HepG2 (cell line): ENCODE data around the gene ZBTB20. TPM values are rescaled to one million over a fixed set of nuclear protein-coding genes. Genes with fewer than 3 reads are reported as not detected.

Experiments
- ARHGAP35 ChIP-seq: sonication (generic); formaldehyde crosslinking; IDR thresholded peaks from 2 replicates; pipeline ENCODE4 v1.9.0; 2022; ENCODE audit warnings: mild to moderate bottlenecking, inconsistent platforms, moderate library complexity, missing genetic modification reagents, borderline replicate concordance
- FOXM1 ChIP-seq: sonication (generic); formaldehyde crosslinking; IDR thresholded peaks from 2 replicates; pipeline ENCODE4 v1.5.0; 2020; ENCODE audit warnings: missing genetic modification reagents
- JUND ChIP-seq: sonication (generic); formaldehyde crosslinking; IDR thresholded peaks from 2 replicates; pipeline ENCODE4 v1.8.0; 2022; ENCODE audit warnings: mild to moderate bottlenecking, missing genetic modification reagents
- NR2F2 ChIP-seq: IDR thresholded peaks from 2 replicates; pipeline ENCODE4 v1.6.1; 2012; ENCODE audit warnings: low read depth, inconsistent platforms, borderline replicate concordance
- PHF21A ChIP-seq: sonication (generic); formaldehyde crosslinking; IDR thresholded peaks from 2 replicates; pipeline ENCODE4 v1.5.0; 2020; ENCODE audit warnings: mild to moderate bottlenecking, missing genetic modification reagents
- PRMT3 ChIP-seq: sonication (generic); formaldehyde crosslinking; IDR thresholded peaks from 2 replicates; pipeline ENCODE4 v1.8.1; 2022; ENCODE audit warnings: low read depth, mild to moderate bottlenecking, moderate library complexity, missing genetic modification reagents, borderline replicate concordance
- RXRB ChIP-seq: IDR thresholded peaks from 2 replicates; pipeline ENCODE4 v1.6.1; 2016; ENCODE audit warnings: borderline replicate concordance, missing genetic modification reagents, missing compliant biosample characterization
- STAG1 ChIP-seq: sonication (generic); formaldehyde crosslinking; IDR thresholded peaks from 2 replicates; pipeline ENCODE4 v1.4.0; 2020; ENCODE audit warnings: missing genetic modification reagents
- TBX2 ChIP-seq: sonication (generic); formaldehyde crosslinking; IDR thresholded peaks from 2 replicates; pipeline ENCODE4 v1.5.0; 2020; ENCODE audit warnings: missing genetic modification reagents, mild to moderate bottlenecking, borderline replicate concordance
- ZNF616 ChIP-seq: sonication (generic); formaldehyde crosslinking; IDR thresholded peaks from 2 replicates; pipeline ENCODE4 v1.5.0; 2020; ENCODE audit warnings: low read depth, mild to moderate bottlenecking, missing genetic modification reagents
- ZNF891 ChIP-seq: sonication (generic); formaldehyde crosslinking; IDR thresholded peaks from 2 replicates; pipeline ENCODE4 v1.5.0; 2020; ENCODE audit warnings: mild to moderate bottlenecking, missing genetic modification reagents
- polyA plus RNA-seq, 8 experiments: library from polyadenylated mRNA; depleted of rRNA in 3 of 8; stranded (reverse) in 7 of 8; unstranded in 1 of 8; fragments of >200 nt; fragmentation: Illumina TruSeq in 4 of 8; extraction: Trizol in 4 of 8; gene quantifications; 2 replicates each; pipeline versions ENCODE4 v1.2.1 to v1.2.3, GENCODE V29; 2011 to 2016; ENCODE audit warnings: low read depth in 4 of 8, missing spikeins in 1 of 8, mixed read lengths in 1 of 8; ENCODE audit not compliant: insufficient read depth in 1 of 8
- total RNA-seq, 5 experiments: library from RNA; depleted of rRNA; stranded (reverse); fragments of >200 nt; fragmentation: Illumina TruSeq; extraction: Trizol; gene quantifications; 2 replicates each; pipeline ENCODE4 v1.2.3, GENCODE V29; 2016; ENCODE audit warnings: low read depth in 1 of 5
- TF ChIP-seq, protein P1 (sequence below): sonication (generic); formaldehyde crosslinking; IDR thresholded peaks from 2 replicates; pipeline ENCODE4 v1.4.0; 2020; ENCODE audit warnings: missing genetic modification reagents
- TF ChIP-seq, protein P2 (sequence below): sonication (generic); formaldehyde crosslinking; IDR thresholded peaks from 2 replicates; pipeline ENCODE4 v1.4.0; 2020; ENCODE audit warnings: missing genetic modification reagents
- TF ChIP-seq, protein P3 (sequence below): sonication (generic); formaldehyde crosslinking; IDR thresholded peaks from 2 replicates; pipeline ENCODE4 v1.4.0; 2020; ENCODE audit warnings: missing genetic modification reagents, mild to moderate bottlenecking, borderline replicate concordance
- TF ChIP-seq, protein P4 (sequence below): sonication (generic); formaldehyde crosslinking; IDR thresholded peaks from 2 replicates; pipeline ENCODE4 v1.5.0; 2020; ENCODE audit warnings: missing genetic modification reagents
- TF ChIP-seq, protein P5 (sequence below): sonication (generic); formaldehyde crosslinking; IDR thresholded peaks from 2 replicates; pipeline ENCODE4 v1.5.0; 2020; ENCODE audit warnings: missing genetic modification reagents
- TF ChIP-seq, protein P6 (sequence below): sonication (generic); formaldehyde crosslinking; IDR thresholded peaks from 2 replicates; pipeline ENCODE4 v1.4.0; 2020; ENCODE audit warnings: missing genetic modification reagents, borderline replicate concordance

Gene ZBTB20
- total and polyA plus RNA-seq, 2 of the 13 experiments (the other 11 are each of a cell fraction or from before 2014, with no cell fraction given): 1.9 to 8.8 TPM

DNA sequence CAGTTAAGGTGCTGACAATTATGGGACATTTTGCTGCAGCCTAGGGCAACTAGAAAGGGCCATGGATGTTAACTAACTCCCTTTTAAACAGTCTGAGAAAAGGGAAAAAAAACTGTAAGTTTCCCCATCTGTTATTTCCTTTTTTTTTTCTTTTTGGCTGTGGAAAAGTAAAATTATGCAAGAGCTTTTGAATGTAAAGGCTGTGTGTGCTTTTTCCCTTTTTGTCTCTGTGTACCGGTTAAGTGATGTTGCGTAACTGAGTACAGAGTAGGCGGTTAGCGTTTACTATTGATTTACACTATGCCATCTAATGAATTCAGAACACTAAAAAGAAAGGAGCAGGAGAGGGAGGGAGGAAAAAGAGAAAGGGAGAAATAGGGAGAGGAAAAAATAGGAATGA is 449.7 kb downstream of the ZBTB20 start (continued):
- TF ChIP-seq, protein P1, sequence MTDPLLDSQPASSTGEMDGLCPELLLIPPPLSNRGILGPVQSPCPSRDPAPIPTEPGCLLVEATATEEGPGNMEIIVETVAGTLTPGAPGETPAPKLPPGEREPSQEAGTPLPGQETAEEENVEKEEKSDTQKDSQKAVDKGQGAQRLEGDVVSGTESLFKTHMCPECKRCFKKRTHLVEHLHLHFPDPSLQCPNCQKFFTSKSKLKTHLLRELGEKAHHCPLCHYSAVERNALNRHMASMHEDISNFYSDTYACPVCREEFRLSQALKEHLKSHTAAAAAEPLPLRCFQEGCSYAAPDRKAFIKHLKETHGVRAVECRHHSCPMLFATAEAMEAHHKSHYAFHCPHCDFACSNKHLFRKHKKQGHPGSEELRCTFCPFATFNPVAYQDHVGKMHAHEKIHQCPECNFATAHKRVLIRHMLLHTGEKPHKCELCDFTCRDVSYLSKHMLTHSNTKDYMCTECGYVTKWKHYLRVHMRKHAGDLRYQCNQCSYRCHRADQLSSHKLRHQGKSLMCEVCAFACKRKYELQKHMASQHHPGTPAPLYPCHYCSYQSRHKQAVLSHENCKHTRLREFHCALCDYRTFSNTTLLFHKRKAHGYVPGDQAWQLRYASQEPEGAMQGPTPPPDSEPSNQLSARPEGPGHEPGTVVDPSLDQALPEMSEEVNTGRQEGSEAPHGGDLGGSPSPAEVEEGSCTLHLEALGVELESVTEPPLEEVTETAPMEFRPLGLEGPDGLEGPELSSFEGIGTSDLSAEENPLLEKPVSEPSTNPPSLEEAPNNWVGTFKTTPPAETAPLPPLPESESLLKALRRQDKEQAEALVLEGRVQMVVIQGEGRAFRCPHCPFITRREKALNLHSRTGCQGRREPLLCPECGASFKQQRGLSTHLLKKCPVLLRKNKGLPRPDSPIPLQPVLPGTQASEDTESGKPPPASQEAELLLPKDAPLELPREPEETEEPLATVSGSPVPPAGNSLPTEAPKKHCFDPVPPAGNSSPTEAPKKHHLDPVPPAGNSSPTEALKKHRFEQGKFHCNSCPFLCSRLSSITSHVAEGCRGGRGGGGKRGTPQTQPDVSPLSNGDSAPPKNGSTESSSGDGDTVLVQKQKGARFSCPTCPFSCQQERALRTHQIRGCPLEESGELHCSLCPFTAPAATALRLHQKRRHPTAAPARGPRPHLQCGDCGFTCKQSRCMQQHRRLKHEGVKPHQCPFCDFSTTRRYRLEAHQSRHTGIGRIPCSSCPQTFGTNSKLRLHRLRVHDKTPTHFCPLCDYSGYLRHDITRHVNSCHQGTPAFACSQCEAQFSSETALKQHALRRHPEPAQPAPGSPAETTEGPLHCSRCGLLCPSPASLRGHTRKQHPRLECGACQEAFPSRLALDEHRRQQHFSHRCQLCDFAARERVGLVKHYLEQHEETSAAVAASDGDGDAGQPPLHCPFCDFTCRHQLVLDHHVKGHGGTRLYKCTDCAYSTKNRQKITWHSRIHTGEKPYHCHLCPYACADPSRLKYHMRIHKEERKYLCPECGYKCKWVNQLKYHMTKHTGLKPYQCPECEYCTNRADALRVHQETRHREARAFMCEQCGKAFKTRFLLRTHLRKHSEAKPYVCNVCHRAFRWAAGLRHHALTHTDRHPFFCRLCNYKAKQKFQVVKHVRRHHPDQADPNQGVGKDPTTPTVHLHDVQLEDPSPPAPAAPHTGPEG (CRISPR knock-in tag): no peak
- TF ChIP-seq STAG1 (CRISPR knock-in tag) (0 out of 2 replicates have a peak, but pooled peaks have one; percentile 6), TBX2 (CRISPR knock-in tag) (no peak), NR2F2 (no peak), FOXM1 (CRISPR knock-in tag) (no peak), RXRB (0 out of 2 replicates have a peak, but pooled peaks have one; percentile 42), PHF21A (CRISPR knock-in tag) (no peak), ZNF891 (CRISPR knock-in tag) (no peak), JUND (no peak), ARHGAP35 (CRISPR knock-in tag) (no peak), PRMT3 (no peak), ZNF616 (CRISPR knock-in tag) (no peak)
- TF ChIP-seq, protein P2, sequence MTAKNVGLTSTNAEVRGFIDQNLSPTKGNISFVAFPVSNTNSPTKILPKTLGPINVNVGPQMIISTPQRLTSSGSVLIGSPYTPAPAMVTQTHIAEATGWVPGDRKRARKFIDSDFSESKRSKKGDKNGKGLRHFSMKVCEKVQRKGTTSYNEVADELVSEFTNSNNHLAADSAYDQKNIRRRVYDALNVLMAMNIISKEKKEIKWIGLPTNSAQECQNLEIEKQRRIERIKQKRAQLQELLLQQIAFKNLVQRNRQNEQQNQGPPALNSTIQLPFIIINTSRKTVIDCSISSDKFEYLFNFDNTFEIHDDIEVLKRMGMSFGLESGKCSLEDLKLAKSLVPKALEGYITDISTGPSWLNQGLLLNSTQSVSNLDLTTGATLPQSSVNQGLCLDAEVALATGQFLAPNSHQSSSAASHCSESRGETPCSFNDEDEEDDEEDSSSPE: no peak
- TF ChIP-seq, protein P3, sequence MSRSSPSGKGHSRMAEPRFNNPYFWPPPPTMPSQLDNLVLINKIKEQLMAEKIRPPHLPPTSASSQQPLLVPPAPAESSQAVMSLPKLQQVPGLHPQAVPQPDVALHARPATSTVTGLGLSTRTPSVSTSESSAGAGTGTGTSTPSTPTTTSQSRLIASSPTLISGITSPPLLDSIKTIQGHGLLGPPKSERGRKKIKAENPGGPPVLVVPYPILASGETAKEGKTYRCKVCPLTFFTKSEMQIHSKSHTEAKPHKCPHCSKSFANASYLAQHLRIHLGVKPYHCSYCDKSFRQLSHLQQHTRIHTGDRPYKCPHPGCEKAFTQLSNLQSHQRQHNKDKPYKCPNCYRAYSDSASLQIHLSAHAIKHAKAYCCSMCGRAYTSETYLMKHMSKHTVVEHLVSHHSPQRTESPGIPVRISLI (CRISPR knock-in tag): peak; percentile 60; the same call in 1 of the 2 replicates
- TF ChIP-seq, protein P4, sequence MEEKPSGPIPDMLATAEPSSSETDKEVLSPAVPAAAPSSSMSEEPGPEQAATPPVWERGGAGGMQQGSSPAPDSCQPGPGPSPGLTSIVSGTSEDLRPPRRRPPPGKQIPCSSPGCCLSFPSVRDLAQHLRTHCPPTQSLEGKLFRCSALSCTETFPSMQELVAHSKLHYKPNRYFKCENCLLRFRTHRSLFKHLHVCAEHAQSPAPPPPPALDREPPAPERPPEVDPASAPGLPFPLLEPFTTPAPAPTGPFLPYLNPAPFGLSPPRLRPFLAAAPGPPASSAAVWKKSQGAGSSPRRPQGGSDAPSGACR: no peak
- TF ChIP-seq, protein P5, sequence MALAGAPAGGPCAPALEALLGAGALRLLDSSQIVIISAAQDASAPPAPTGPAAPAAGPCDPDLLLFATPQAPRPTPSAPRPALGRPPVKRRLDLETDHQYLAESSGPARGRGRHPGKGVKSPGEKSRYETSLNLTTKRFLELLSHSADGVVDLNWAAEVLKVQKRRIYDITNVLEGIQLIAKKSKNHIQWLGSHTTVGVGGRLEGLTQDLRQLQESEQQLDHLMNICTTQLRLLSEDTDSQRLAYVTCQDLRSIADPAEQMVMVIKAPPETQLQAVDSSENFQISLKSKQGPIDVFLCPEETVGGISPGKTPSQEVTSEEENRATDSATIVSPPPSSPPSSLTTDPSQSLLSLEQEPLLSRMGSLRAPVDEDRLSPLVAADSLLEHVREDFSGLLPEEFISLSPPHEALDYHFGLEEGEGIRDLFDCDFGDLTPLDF (CRISPR knock-in tag): no peak
- TF ChIP-seq, protein P6, sequence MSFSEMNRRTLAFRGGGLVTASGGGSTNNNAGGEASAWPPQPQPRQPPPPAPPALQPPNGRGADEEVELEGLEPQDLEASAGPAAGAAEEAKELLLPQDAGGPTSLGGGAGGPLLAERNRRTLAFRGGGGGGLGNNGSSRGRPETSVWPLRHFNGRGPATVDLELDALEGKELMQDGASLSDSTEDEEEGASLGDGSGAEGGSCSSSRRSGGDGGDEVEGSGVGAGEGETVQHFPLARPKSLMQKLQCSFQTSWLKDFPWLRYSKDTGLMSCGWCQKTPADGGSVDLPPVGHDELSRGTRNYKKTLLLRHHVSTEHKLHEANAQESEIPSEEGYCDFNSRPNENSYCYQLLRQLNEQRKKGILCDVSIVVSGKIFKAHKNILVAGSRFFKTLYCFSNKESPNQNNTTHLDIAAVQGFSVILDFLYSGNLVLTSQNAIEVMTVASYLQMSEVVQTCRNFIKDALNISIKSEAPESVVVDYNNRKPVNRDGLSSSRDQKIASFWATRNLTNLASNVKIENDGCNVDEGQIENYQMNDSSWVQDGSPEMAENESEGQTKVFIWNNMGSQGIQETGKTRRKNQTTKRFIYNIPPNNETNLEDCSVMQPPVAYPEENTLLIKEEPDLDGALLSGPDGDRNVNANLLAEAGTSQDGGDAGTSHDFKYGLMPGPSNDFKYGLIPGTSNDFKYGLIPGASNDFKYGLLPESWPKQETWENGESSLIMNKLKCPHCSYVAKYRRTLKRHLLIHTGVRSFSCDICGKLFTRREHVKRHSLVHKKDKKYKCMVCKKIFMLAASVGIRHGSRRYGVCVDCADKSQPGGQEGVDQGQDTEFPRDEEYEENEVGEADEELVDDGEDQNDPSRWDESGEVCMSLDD (CRISPR knock-in tag): no peak
